Heart left ventricle (tissue), 13 donors: ENCODE results near the gene NHERF1.

ENCODE experiments used
- CTCF ChIP-seq, 12 donors: fragments of 200-600 bp; sonication (generic) in 4 of 12; IDR thresholded peaks; one replicate each; pipeline versions ENCODE4 v1.5.0 to v1.8.0; 2018 to 2022; ENCODE audit warnings: antibody characterized with exemption in 12 of 12, mild to moderate bottlenecking in 5 of 12
- POLR2A ChIP-seq, 2 donors: fragments of 450-650 bp; IDR thresholded peaks; one replicate each; pipeline ENCODE4 v1.6.1; 2017; ENCODE audit warnings: antibody characterized with exemption in 2 of 2, mild to moderate bottlenecking in 2 of 2, moderate library complexity in 2 of 2
- donor health status: ischemic (EF 13 %, LVEDD 7.1; RV severe dilation, severe dysfunction).
- donor health status: DM: no; HTN: yes; CAD: no.
- donor health status: DM: no; HTN: no; CAD: no.
- donor health status: ischemic (EF 25% LVEDD 6.9; RV normal size, moderate dysfunction).
- donor health status: ischemic (EF 25% LVEDD 5.7; RV mildly dilated, moderate dysfunction).
- donor health status: ischemic (EF 35%, LVEDD 5.7; RV mildly dilated, moderate dysfunction).
- donor health status: nonischemic (EF 11% LVEDD 7.7; RV severe dilation, severe dysfunction).
- donor health status: DM: yes; HTN: yes; CAD: no.
- donor health status: PGD.
- donor health status: ischemic (EF 29% LVEDD 5.4; RV normal size, mild dysfunction).
- donor health status: nonischemic (EF 23%, LVEDD 6.1; RV moderate dilation, normal function).

GRCh38 chr17:74771319-74771914, 23.0 kb downstream of the NHERF1 start:
- TF ChIP-seq CTCF (IDR thresholded peaks at IDR 0.05) (no peak), POLR2A (IDR thresholded peaks at IDR 0.05) (no peak)
